Smooth muscle cell (in vitro differentiated cells): ENCODE results near the gene SLC15A4. TPM values are rescaled to one million over a fixed set of nuclear protein-coding genes. Genes with fewer than 3 reads are reported as not detected.

Experiments used
- DNase-seq: peaks from one replicate; lab custom pipeline; 2025; ENCODE audit not compliant: unreplicated experiment; lab: John Stamatoyannopoulos, UW
- H2AFZ ChIP-seq: fragments of 200-600 bp; sonication (generic); 2 replicates; pipeline ENCODE4 v1.6.0; 2016; ENCODE audit warnings: antibody characterized with exemption, low read depth, mild to moderate bottlenecking
- H3F3A ChIP-seq: fragments of 200-600 bp; sonication (generic); 2 replicates; pipeline ENCODE4 v1.6.0; 2017; ENCODE audit warnings: antibody characterized with exemption, low read depth
- H3K27ac ChIP-seq: fragments of 200-600 bp; sonication (generic); 2 replicates; pipeline ENCODE4 v1.5.1; 2016; ENCODE audit warnings: low read depth, mild to moderate bottlenecking
- H3K27me3 ChIP-seq: fragments of 200-600 bp; sonication (generic); 2 replicates; pipeline ENCODE4 v1.6.1; 2016; ENCODE audit warnings: low read depth, mild to moderate bottlenecking
- H3K36me3 ChIP-seq: fragments of 200-600 bp; sonication (generic); 2 replicates; pipeline ENCODE4 v1.5.1; 2016; ENCODE audit warnings: low read depth
- H3K4me1 ChIP-seq: fragments of 200-600 bp; sonication (generic); 2 replicates; pipeline ENCODE4 v1.5.1; 2016; ENCODE audit warnings: low read depth
- H3K4me2 ChIP-seq: fragments of 200-600 bp; sonication (generic); 2 replicates; pipeline ENCODE4 v1.6.0; 2016; ENCODE audit warnings: mild to moderate bottlenecking
- H3K4me3 ChIP-seq: fragments of 200-600 bp; sonication (generic); 2 replicates; pipeline ENCODE4 v1.5.1; 2016; ENCODE audit warnings: mild to moderate bottlenecking
- H3K79me2 ChIP-seq: fragments of 200-600 bp; sonication (generic); 2 replicates; pipeline ENCODE4 v1.6.0; 2016; ENCODE audit warnings: low read depth, mild to moderate bottlenecking
- H3K9ac ChIP-seq: fragments of 200-600 bp; sonication (generic); 2 replicates; pipeline ENCODE4 v1.6.0; 2016; ENCODE audit warnings: low read depth
- H3K9me3 ChIP-seq: fragments of 200-600 bp; sonication (generic); replicated peaks from 2 replicates; pipeline ENCODE4 v1.5.1; 2016; ENCODE audit warnings: low read depth
- H4K20me1 ChIP-seq: fragments of 200-600 bp; sonication (generic); 2 replicates; pipeline ENCODE4 v1.6.0; 2016; ENCODE audit warnings: low read depth
- WGBS: methylation state at CpG from one replicate; pipeline ENCODE4 v1.1.7; 2016; ENCODE audit warnings: low lambda C conversion rate; 5-methylcytosine and 5-hydroxymethylcytosine counted together
- polyA plus RNA-seq: library from polyadenylated mRNA; unstranded; fragments of >200 nt; fragmentation: Nextera tagmentation; extraction: Ambion mirVana; gene quantifications from 2 replicates; pipeline ENCODE4 v1.2.1, GENCODE V29; 2016
- total RNA-seq: library from RNA; depleted of rRNA; stranded (reverse); fragments of >200 nt; gene quantifications from 2 replicates; pipeline ENCODE4 v1.2.3, GENCODE V29; 2014
- TF ChIP-seq, protein P1 (sequence below): fragments of 200-600 bp; sonication (generic); IDR thresholded peaks from 2 replicates; pipeline ENCODE4 v1.5.1; 2017; ENCODE audit warnings: borderline replicate concordance, mild to moderate bottlenecking, antibody characterized with exemption; ENCODE audit not compliant: insufficient read depth, poor library complexity, severe bottlenecking

Gene SLC15A4
- total and polyA plus RNA-seq, 2 experiments from 2014 or later, result 35.0 to 37.3 TPM

- Histone ChIP-seq H3K9me3 (no peaks in the 10 kb centered on the region), H2AFZ (no peak overlapping the region), H3K4me1 (no peaks in the 10 kb centered on the region), H3K4me2 (no peak overlapping the region), H3F3A (no peaks in the 10 kb centered on the region), H3K36me3 (no peaks in the 10 kb centered on the region), H3K9ac (no peak overlapping the region), H4K20me1 (no peaks in the 10 kb centered on the region), H3K27me3 (peaks cover under 1% of the 10 kb centered on the region), H3K4me3 (no peak overlapping the region), H3K79me2 (no peaks in the 10 kb centered on the region), H3K27ac (no peak overlapping the region)
- 90% methylated on average over 15 of the region's 15 CpGs for WGBS
- TF ChIP-seq, protein P1, sequence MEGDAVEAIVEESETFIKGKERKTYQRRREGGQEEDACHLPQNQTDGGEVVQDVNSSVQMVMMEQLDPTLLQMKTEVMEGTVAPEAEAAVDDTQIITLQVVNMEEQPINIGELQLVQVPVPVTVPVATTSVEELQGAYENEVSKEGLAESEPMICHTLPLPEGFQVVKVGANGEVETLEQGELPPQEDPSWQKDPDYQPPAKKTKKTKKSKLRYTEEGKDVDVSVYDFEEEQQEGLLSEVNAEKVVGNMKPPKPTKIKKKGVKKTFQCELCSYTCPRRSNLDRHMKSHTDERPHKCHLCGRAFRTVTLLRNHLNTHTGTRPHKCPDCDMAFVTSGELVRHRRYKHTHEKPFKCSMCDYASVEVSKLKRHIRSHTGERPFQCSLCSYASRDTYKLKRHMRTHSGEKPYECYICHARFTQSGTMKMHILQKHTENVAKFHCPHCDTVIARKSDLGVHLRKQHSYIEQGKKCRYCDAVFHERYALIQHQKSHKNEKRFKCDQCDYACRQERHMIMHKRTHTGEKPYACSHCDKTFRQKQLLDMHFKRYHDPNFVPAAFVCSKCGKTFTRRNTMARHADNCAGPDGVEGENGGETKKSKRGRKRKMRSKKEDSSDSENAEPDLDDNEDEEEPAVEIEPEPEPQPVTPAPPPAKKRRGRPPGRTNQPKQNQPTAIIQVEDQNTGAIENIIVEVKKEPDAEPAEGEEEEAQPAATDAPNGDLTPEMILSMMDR, result no peak
- no peak for DNase-seq
These were observed 37.7 kb upstream of the SLC15A4 start for GRCh38 chr12:128861226-128862016.

- H3K79me2 ChIP-seq, result no peaks in the 10 kb centered on the region
- H3K9me3 ChIP-seq, result no peaks in the 10 kb centered on the region
- H3K4me3 ChIP-seq, result no peak overlapping the region
- H3K36me3 ChIP-seq, result no peaks in the 10 kb centered on the region
- H2AFZ ChIP-seq, result no peak overlapping the region
- no peak overlapping the region for H3K27ac ChIP-seq
- 96% methylated on average over 9 of the region's 9 CpGs for WGBS
- H4K20me1 ChIP-seq, result no peaks in the 10 kb centered on the region
- DNase-seq, result no peak
- TF ChIP-seq, protein P1, result no peak
- no peaks in the 10 kb centered on the region for H3F3A ChIP-seq
- H3K4me2 ChIP-seq, result no peak overlapping the region
- H3K27me3 ChIP-seq, result peaks cover 15% of the 10 kb centered on the region
- H3K4me1 ChIP-seq, result no peaks in the 10 kb centered on the region
- no peak overlapping the region for H3K9ac ChIP-seq
These were observed 35.6 kb upstream of the SLC15A4 start for GRCh38 chr12:128859311-128859710.

GRCh38 chr12:128857133-128857763, 33.5 kb upstream of the SLC15A4 start:
- TF ChIP-seq, protein P1, result no peak

More at GRCh38 chr12:128857133-128857763, 33.5 kb upstream of the SLC15A4 start:
- Histone ChIP-seq H3F3A (no peaks in the 10 kb centered on the region), H2AFZ (no peak overlapping the region), H3K27me3 (peaks cover 33% of the 10 kb centered on the region), H3K79me2 (no peaks in the 10 kb centered on the region), H3K9ac (no peak overlapping the region), H3K4me2 (no peak overlapping the region), H4K20me1 (no peaks in the 10 kb centered on the region), H3K27ac (no peak overlapping the region), H3K36me3 (no peaks in the 10 kb centered on the region), H3K4me1 (no peaks in the 10 kb centered on the region), H3K9me3 (no peaks in the 10 kb centered on the region), H3K4me3 (no peak overlapping the region)
- 89% methylated on average over 9 of the region's 9 CpGs for WGBS
- DNase-seq, result no peak
